ENCODE results near the gene CDH18.

- TF ChIP-seq CTCF (IDR thresholded peaks at IDR 0.05; ENCODE audit: low read length) (no peak), EZH2 (optimal IDR thresholded peaks at IDR 0.05; ENCODE audit: low read depth, low read length) (no peak), EZH2phosphoT487 (IDR thresholded peaks at IDR 0.05; ENCODE audit: low read length) (no peak)
Measured at GRCh38 chr5:19536387-19536786, 451.6 kb downstream of the CDH18 start.

All from MM.1S (cell line).